Nephron (organoid): Measurements from ENCODE around the gene MLLT6.

Source experiments
- H3K27ac Mint-ChIP-seq, 3 experiments: 2 replicates each; pipeline ENCODE4 v1.8.0; 2020; ENCODE audit warnings: mixed read lengths in 3 of 3, mild to moderate bottlenecking in 2 of 3, moderate library complexity in 1 of 3
- H3K27me3 Mint-ChIP-seq: 2 replicates; pipeline ENCODE4 v1.8.0; 2021; ENCODE audit warnings: low read depth, mild to moderate bottlenecking, moderate library complexity, mixed read lengths
- H3K36me3 Mint-ChIP-seq: 2 replicates; pipeline ENCODE4 v1.8.0; 2020; ENCODE audit warnings: low read depth, mixed read lengths
- H3K4me1 Mint-ChIP-seq: 2 replicates; pipeline ENCODE4 v1.8.0; 2020; ENCODE audit warnings: mixed read lengths
- H3K4me3 Mint-ChIP-seq, 3 experiments: 2 replicates each; pipeline ENCODE4 v1.8.0; 2020; ENCODE audit warnings: mild to moderate bottlenecking in 3 of 3, mixed read lengths in 3 of 3, moderate library complexity in 2 of 3
- H3K9me3 Mint-ChIP-seq: 2 replicates; pipeline ENCODE4 v1.8.0; 2020; ENCODE audit warnings: mixed read lengths
- CTCF ChIP-seq, 3 experiments: fragments of 200-600 bp; sonication (generic); IDR thresholded peaks; one replicate each; pipeline ENCODE4 v1.5.0; 2021; ENCODE audit warnings: antibody characterized with exemption in 3 of 3; ENCODE audit not compliant: unreplicated experiment in 3 of 3

The MLLT6 gene

DNA sequence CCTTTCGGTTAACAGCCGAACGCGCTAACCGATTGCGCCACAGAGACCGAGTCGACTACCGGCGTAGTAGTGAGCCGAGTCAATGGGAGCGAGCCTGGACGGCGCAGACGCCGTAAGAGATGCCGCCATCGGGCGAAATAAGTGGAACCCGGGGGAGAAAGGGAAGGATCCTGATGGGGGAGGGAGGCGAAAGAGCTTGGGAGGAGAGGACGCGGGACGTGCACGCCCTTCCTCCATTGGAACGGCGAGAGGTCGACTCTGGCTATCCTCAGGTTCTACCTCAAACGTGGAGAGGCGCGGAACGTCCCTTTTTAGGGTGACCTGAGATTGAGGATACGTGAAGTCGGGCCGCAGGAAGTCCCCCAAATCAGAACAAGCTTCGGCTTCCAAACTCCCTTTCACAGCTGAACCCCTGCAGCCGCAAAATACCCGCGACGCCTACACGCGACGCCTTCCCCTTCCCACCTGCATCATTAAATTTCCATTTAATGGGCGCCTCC, 46.8 kb downstream of the MLLT6 start:
- Mint-ChIP-seq H3K27me3 (no peaks in the 10 kb centered on the region), H3K36me3 (peaks cover 18% of the 10 kb centered on the region), H3K27ac (peak overlapping the region; percentile 55 to 82 (median 78)), H3K9me3 (no peaks in the 10 kb centered on the region), H3K4me3 (peak overlapping the region; percentile 93 to 95 (median 93)), H3K4me1 (peaks cover 19% of the 10 kb centered on the region)
- no peak for TF ChIP-seq CTCF (IDR thresholded peaks at IDR 0.05; ENCODE audit: unreplicated experiment in 3 of 3)

- peak within 1 kb of the TSS; percentile 93 to 95 (median 93) for H3K4me3 Mint-ChIP-seq
- no peak for TF ChIP-seq CTCF (IDR thresholded peaks at IDR 0.05; ENCODE audit: unreplicated experiment in 3 of 3)
- H3K4me1 Mint-ChIP-seq = peaks cover 19% of the 10 kb centered on the region
- peaks cover 18% of the 10 kb centered on the region for H3K36me3 Mint-ChIP-seq
- no peaks in the 10 kb centered on the region for H3K27me3 Mint-ChIP-seq
- peak within 1 kb of the TSS; percentile 55 to 82 (median 78) for H3K27ac Mint-ChIP-seq
- no peaks in the 10 kb centered on the region for H3K9me3 Mint-ChIP-seq
Observed at GRCh38 chr17:38752308-38753070, 47.4 kb downstream of the MLLT6 start, which contains the start of gene PSMB3. Gene PSMB3 (plus strand): TSS chr17:38752741. CDS start chr17:38752827, 86 bp downstream.

DNA sequence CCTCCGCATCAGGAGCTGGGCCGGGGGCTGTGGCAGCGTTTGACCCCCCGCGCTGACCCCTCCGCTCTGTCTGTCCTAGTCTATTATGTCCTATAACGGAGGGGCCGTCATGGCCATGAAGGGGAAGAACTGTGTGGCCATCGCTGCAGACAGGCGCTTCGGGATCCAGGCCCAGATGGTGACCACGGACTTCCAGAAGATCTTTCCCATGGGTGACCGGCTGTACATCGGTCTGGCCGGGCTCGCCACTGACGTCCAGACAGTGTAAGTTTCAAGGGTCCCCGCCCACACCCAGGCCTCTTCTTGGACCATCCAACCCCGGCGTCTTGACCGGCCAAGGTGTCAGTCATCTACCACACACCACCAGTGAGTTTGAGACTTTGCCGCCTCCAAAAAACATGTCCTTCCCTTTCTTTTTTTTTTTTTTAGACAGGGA, 48.0 kb downstream of the MLLT6 start:
- no peak for TF ChIP-seq CTCF (IDR thresholded peaks at IDR 0.05; ENCODE audit: unreplicated experiment in 3 of 3)
- H3K36me3 Mint-ChIP-seq = peaks cover 18% of the 10 kb centered on the region
- peak overlapping the region in 1 of 3 experiments; percentile 55 for H3K27ac Mint-ChIP-seq
- peaks cover 19% of the 10 kb centered on the region for H3K4me1 Mint-ChIP-seq
- H3K9me3 Mint-ChIP-seq = no peaks in the 10 kb centered on the region
- H3K27me3 Mint-ChIP-seq = no peaks in the 10 kb centered on the region
- H3K4me3 Mint-ChIP-seq = peak overlapping the region; percentile 93 to 95 (median 93)

DNA sequence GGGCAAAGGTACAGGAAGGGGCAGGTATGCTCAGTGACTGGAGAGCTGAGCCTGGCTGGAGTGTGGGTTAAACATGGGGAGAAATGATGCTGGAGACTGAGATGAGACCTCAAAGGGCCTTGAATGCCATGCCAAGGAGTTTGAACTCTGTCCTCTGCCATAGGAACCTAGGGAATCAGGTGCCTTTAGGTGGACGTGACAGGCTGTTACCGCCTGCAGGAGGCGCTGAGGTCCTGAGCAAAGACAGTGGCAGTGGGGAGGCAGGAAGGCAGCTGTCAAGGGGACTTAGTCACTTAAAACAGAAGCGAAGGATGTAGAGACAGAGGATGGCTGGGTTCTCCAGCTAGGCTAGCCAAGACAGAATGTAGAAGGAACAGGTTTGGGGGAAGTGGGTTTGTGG, 56.5 kb downstream of the MLLT6 start:
- Mint-ChIP-seq H3K4me1 (no peaks in the 10 kb centered on the region), H3K9me3 (no peaks in the 10 kb centered on the region), H3K36me3 (peaks cover 63% of the 10 kb centered on the region), H3K27ac (no peak overlapping the region), H3K27me3 (no peaks in the 10 kb centered on the region), H3K4me3 (no peak overlapping the region)
- peak in 1 of 3 experiments; percentile 26 for TF ChIP-seq CTCF (IDR thresholded peaks at IDR 0.05; ENCODE audit: unreplicated experiment in 3 of 3)

DNA sequence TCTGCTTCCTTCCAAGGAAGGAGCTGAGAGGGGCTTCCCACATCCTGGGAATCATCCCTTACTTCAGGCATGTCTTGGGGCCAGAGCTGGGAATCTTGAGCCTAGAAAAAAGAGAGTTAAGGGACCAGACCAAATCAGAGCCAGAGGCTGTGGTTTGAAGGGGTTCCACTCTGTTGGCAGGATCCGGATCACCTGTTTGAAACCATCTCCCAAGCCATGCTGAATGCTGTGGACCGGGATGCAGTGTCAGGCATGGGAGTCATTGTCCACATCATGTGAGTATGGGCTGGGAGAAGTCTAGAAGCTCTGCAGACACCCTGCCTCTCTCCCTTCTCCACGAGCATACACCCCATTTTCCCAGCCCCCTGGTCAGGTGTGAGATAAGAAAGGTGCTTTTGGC, 57.2 kb downstream of the MLLT6 start:
- TF ChIP-seq CTCF (IDR thresholded peaks at IDR 0.05; ENCODE audit: unreplicated experiment in 3 of 3) = no peak
- Mint-ChIP-seq H3K36me3 (peaks cover 67% of the 10 kb centered on the region), H3K27ac (no peak overlapping the region), H3K9me3 (no peaks in the 10 kb centered on the region), H3K27me3 (no peaks in the 10 kb centered on the region), H3K4me1 (no peaks in the 10 kb centered on the region), H3K4me3 (no peak overlapping the region)
